GM06990 (cell line): ENCODE results near the gene TUBB2B.
"Not testable (repeated sequence)": the region's sequence is repeated elsewhere in the genome, so short reads cannot be mapped to it uniquely, and the experiment has no call there.

Experiments used
- DNase-seq: peaks from one replicate; pipeline ENCODE4 v3.0.0-alpha.2; 2011; ENCODE audit not compliant: insufficient read length; ENCODE audit errors: extremely low read depth
- H3K27me3 ChIP-seq: replicated peaks from 2 replicates; pipeline ENCODE4 v1.6.0; 2011; ENCODE audit warnings: low read length; ENCODE audit not compliant: control insufficient read depth, insufficient read depth
- H3K36me3 ChIP-seq: 2 replicates; pipeline ENCODE4 v1.5.1; 2011; ENCODE audit warnings: low read length; ENCODE audit not compliant: control insufficient read depth, insufficient read depth
- H3K4me3 ChIP-seq: replicated peaks from 2 replicates; pipeline ENCODE4 v1.5.1; 2011; ENCODE audit warnings: low read depth, mild to moderate bottlenecking, control low read depth, low read length
- TF ChIP-seq, protein P1 (sequence below): IDR thresholded peaks from 2 replicates; pipeline ENCODE4 v1.5.1; 2011; ENCODE audit warnings: low read length, control low read depth, mild to moderate bottlenecking, inconsistent platforms; ENCODE audit not compliant: insufficient read depth, poor library complexity, severe bottlenecking

TUBB2B gene

GRCh38 chr6:3204921-3205320 lies 22.5 kb downstream of the TUBB2B start:
- TF ChIP-seq, protein P1, sequence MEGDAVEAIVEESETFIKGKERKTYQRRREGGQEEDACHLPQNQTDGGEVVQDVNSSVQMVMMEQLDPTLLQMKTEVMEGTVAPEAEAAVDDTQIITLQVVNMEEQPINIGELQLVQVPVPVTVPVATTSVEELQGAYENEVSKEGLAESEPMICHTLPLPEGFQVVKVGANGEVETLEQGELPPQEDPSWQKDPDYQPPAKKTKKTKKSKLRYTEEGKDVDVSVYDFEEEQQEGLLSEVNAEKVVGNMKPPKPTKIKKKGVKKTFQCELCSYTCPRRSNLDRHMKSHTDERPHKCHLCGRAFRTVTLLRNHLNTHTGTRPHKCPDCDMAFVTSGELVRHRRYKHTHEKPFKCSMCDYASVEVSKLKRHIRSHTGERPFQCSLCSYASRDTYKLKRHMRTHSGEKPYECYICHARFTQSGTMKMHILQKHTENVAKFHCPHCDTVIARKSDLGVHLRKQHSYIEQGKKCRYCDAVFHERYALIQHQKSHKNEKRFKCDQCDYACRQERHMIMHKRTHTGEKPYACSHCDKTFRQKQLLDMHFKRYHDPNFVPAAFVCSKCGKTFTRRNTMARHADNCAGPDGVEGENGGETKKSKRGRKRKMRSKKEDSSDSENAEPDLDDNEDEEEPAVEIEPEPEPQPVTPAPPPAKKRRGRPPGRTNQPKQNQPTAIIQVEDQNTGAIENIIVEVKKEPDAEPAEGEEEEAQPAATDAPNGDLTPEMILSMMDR, result no peak
- no peaks in the 10 kb centered on the region for H3K27me3 ChIP-seq
- no peaks in the 10 kb centered on the region for H3K36me3 ChIP-seq
- H3K4me3 ChIP-seq, result no peak overlapping the region
- DNase-seq, result no peak

- H3K27me3 ChIP-seq, result no peaks in the 10 kb centered on the region
- no peaks in the 10 kb centered on the region for H3K36me3 ChIP-seq
- H3K4me3 ChIP-seq, result no peak overlapping the region
- DNase-seq, result no peak
- TF ChIP-seq, protein P1, result no peak
Observed at GRCh38 chr6:3202999-3203696, 24.3 kb downstream of the TUBB2B start.

DNA sequence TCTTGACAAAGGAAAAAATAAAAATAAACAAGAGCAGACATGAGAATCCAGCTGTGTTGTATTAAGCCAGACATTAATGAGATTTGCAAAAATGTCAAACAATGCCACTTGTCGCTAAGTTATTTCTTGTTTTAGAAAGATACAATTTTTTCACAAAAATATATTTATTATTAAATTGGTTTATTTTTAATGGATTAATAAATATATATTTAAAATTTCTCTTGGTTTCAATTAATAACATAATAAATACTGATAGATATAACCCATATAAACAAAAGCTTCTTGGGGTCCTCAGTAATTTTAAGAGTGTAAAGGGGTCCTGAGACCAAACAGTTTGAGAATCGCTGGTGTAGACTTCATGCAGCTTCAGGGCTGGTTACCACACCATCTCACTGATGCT lies 26.1 kb downstream of the TUBB2B start:
- H3K27me3 ChIP-seq, result no peaks in the 10 kb centered on the region
- H3K36me3 ChIP-seq, result no peaks in the 10 kb centered on the region
- no peak overlapping the region for H3K4me3 ChIP-seq
- DNase-seq, result no peak
- TF ChIP-seq, protein P1, result no peak

GRCh38 chr6:3200682-3201081 lies 26.8 kb downstream of the TUBB2B start:
- TF ChIP-seq, protein P1, result no peak
- no peaks in the 10 kb centered on the region for H3K36me3 ChIP-seq
- no peaks in the 10 kb centered on the region for H3K27me3 ChIP-seq
- H3K4me3 ChIP-seq, result no peak overlapping the region
- DNase-seq, result no peak

DNA sequence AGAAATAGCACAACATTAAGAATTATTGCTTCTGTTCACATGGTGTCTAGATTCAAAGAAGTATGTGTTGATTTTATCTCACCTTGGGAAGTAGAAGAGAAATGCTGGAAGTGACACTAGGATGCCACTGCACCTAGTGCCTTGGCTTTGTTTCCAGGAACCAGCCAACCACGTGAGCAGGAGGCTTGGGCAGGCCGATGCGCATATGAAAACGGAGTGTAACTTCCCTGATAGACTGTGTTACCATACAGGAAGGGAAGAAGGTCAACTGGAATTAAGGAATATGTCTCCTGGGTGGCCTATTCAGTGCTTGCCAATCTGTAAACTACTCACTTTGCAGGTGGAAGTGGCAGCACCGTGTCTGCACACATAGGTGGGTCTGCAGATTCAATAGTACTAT lies 28.1 kb downstream of the TUBB2B start:
- TF ChIP-seq, protein P1, result no peak

GRCh38 chr6:3197734-3198133 lies 29.7 kb downstream of the TUBB2B start:
- DNase-seq, H3K36me3 ChIP-seq, H3K27me3 ChIP-seq, H3K4me3 ChIP-seq: not testable (repeated sequence)

More for the DNA sequence above, 28.1 kb downstream of the TUBB2B start:
- Histone ChIP-seq H3K4me3 (no peak overlapping the region), H3K27me3 (no peaks in the 10 kb centered on the region), H3K36me3 (no peaks in the 10 kb centered on the region)
- no peak for DNase-seq
